GM12878 (cell line): ENCODE results near the gene GFAP. TPM values are rescaled to one million over a fixed set of nuclear protein-coding genes. Genes with fewer than 3 reads are reported as not detected.

Experiments used
- ATAC-seq: fragments of 200-7000 bp; cut with Tn5 transposase; 3 replicates; pipeline ENCODE4 v1.9.1; 2020; ENCODE audit warnings: mild to moderate bottlenecking, moderate library complexity
- BruUV-seq: library from RNA; stranded (reverse); fragments of 400-500 nt; replicated peaks from 2 replicates; lab custom pipeline; 2021; lab: Mats Ljungman, UMichigan
- CTCF ChIA-PET: fragments of 300-600 bp; sonication (Branson Sonifier 250); formaldehyde crosslinking; extraction: SDS; loops from one replicate; lab custom pipeline; 2021; ENCODE audit warnings: inconsistent platforms; lab: Yijun Ruan, JAX
- POLR2A ChIA-PET: fragments of 350-600 bp; formaldehyde crosslinking; extraction: SDS; loops from one replicate; lab custom pipeline; 2021; ENCODE audit warnings: inconsistent platforms; lab: Charles Lee
- RAD21 ChIA-PET: fragments of 300-600 bp; sonication (Branson Sonifier 250); formaldehyde crosslinking; loops from one replicate; lab custom pipeline; 2023; ENCODE audit warnings: antibody characterized with exemption; ENCODE audit not compliant: unreplicated experiment; lab: Charles Lee
- SMC1A ChIA-PET: fragments of 300-600 bp; sonication (Branson Sonifier 250); formaldehyde crosslinking; loops from one replicate; lab custom pipeline; 2023; ENCODE audit not compliant: unreplicated experiment, uncharacterized antibody; lab: Charles Lee
- DNase-seq: peaks from one replicate; pipeline ENCODE4 v3.0.0-alpha.2; 2011; ENCODE audit warnings: low read depth, low spot score
- FAIRE-seq: peaks from 3 replicates; lab custom pipeline; 2011; peaks lifted over from hg19 to GRCh38; lab: Jason Lieb, UNC
- H2AFZ ChIP-seq: 2 replicates; pipeline ENCODE4 v1.6.0; 2011; ENCODE audit warnings: low read depth, low read length, control low read depth; ENCODE audit not compliant: control insufficient read depth
- H3K27ac ChIP-seq: 2 replicates; pipeline ENCODE4 v1.5.1; 2011; ENCODE audit warnings: control low read depth; ENCODE audit not compliant: control insufficient read depth, insufficient read depth
- H3K27me3 ChIP-seq, 2 experiments: replicated peaks in 1 of 2; 2 replicates each; pipeline versions ENCODE4 v1.6.0 to v1.6.1; 2011; ENCODE audit warnings: low read length in 1 of 2; ENCODE audit not compliant: control insufficient read depth in 2 of 2, insufficient read depth in 2 of 2
- H3K36me3 ChIP-seq, 2 experiments: 2 replicates each; pipeline ENCODE4 v1.5.1; 2011; ENCODE audit warnings: low read length in 1 of 2; ENCODE audit not compliant: control insufficient read depth in 2 of 2, insufficient read depth in 2 of 2
- H3K4me1 ChIP-seq: 2 replicates; pipeline ENCODE4 v1.6.1; 2011; ENCODE audit warnings: mild to moderate bottlenecking, low read length, moderate library complexity, mixed read lengths; ENCODE audit not compliant: control insufficient read depth, insufficient read depth
- H3K4me2 ChIP-seq: 2 replicates; pipeline ENCODE4 v1.6.0; 2011; ENCODE audit warnings: control low read depth; ENCODE audit not compliant: control insufficient read depth, insufficient read depth
- H3K4me3 ChIP-seq: fragments of 200-600 bp; sonication (generic); 2 replicates; pipeline ENCODE4 v1.5.1; 2016
- H3K79me2 ChIP-seq: 2 replicates; pipeline ENCODE4 v1.6.0; 2011; ENCODE audit warnings: low read length; ENCODE audit not compliant: control insufficient read depth, insufficient read depth
- H3K9ac ChIP-seq: 2 replicates; pipeline ENCODE4 v1.8.0; 2011; ENCODE audit warnings: low read length, control low read depth, mixed read lengths; ENCODE audit not compliant: control insufficient read depth, insufficient read depth
- H3K9me3 ChIP-seq: replicated peaks from 3 replicates; pipeline ENCODE4 v1.5.1; 2011; ENCODE audit warnings: mild to moderate bottlenecking, low read length; ENCODE audit not compliant: control insufficient read depth, insufficient read depth
- H4K20me1 ChIP-seq: 2 replicates; pipeline ENCODE4 v1.6.0; 2011; ENCODE audit not compliant: control insufficient read depth, insufficient read depth
- CBFB ChIP-seq: IDR thresholded peaks from 2 replicates; pipeline ENCODE4 v1.6.1; 2016; ENCODE audit warnings: antibody characterized with exemption, low read depth
- CHD4 ChIP-seq: fragments of 200-600 bp; sonication (generic); IDR thresholded peaks from 2 replicates; pipeline ENCODE4 v1.6.1; 2016; ENCODE audit warnings: mild to moderate bottlenecking
- PML ChIP-seq: IDR thresholded peaks from 2 replicates; pipeline ENCODE4 v1.6.1; 2012; ENCODE audit warnings: low read length, inconsistent platforms
- SKIL ChIP-seq: fragments of 450-650 bp; IDR thresholded peaks from 2 replicates; pipeline ENCODE4 v1.6.1; 2017; ENCODE audit warnings: mild to moderate bottlenecking, low read depth, inconsistent platforms; ENCODE audit not compliant: poor library complexity, severe bottlenecking
- STAT3 ChIP-seq: IDR thresholded peaks from 2 replicates; pipeline ENCODE4 v1.6.1; 2011; ENCODE audit warnings: low read depth, low read length, improper control_type of control experiment
- TAF1 ChIP-seq: IDR thresholded peaks from 2 replicates; pipeline ENCODE4 v1.6.1; 2011; ENCODE audit warnings: mild to moderate bottlenecking, low read depth, low read length, borderline replicate concordance
- WRNIP1 ChIP-seq: IDR thresholded peaks from 2 replicates; pipeline ENCODE4 v1.6.1; 2011; ENCODE audit warnings: low read depth, low read length, improper control_type of control experiment, borderline replicate concordance
- ZZZ3 ChIP-seq: IDR thresholded peaks from 2 replicates; pipeline ENCODE4 v1.6.1; 2011; ENCODE audit warnings: low read depth; ENCODE audit not compliant: control insufficient read depth, insufficient read length
- WGBS: methylation state at CpG from one replicate; pipeline ENCODE4 v1.1.6; 2016; ENCODE audit warnings: low lambda C conversion rate; ENCODE audit not compliant: insufficient replicate concordance, insufficient coverage; ENCODE audit errors: missing lambda C conversion rate; 5-methylcytosine and 5-hydroxymethylcytosine counted together
- in situ Hi-C: fragments of 300-500 bp; cut with MboI; formaldehyde crosslinking; loops from 9 replicates; pipeline ENCODE4 v1.14.3; 2018; ENCODE audit warnings: mixed read lengths
- intact Hi-C: fragments of 100-400 bp; cut with micrococcal nuclease; formaldehyde crosslinking; loops from one replicate; pipeline ENCODE4 v1.14.2; 2022; ENCODE audit not compliant: unreplicated experiment
- polyA plus RNA-seq, 11 experiments: library from polyadenylated mRNA; depleted of rRNA in 4 of 11; unstranded in 6 of 11; stranded (reverse) in 5 of 11; fragments of >200 nt; fragmentation: Nextera tagmentation in 4 of 11; fragmentation: Illumina TruSeq in 1 of 11; extraction: Ambion mirVana in 4 of 11; extraction: Trizol in 1 of 11; gene quantifications; 1 replicate in 1 of 11; 2 replicates in 10 of 11; pipeline versions ENCODE4 v1.2.1 to v1.2.3, GENCODE V29; 2011 to 2016; ENCODE audit warnings: inconsistent platforms in 2 of 11, missing spikeins in 2 of 11, low read depth in 1 of 11
- total RNA-seq, 4 experiments: library from RNA; depleted of rRNA in 3 of 4; stranded (reverse); fragments of >200 nt in 3 of 4; fragmentation: Illumina TruSeq in 1 of 4; extraction: Trizol in 1 of 4; gene quantifications; 2 replicates each; pipeline versions ENCODE4 v1.2.1 to v1.2.3, GENCODE V29; 2013 to 2021

GFAP gene
- total and polyA plus RNA-seq, 10 of the 15 experiments (the other 5 are each of a cell fraction or from before 2014, with no cell fraction given), result 0.04 to 0.25 TPM; not detected in 8

GRCh38 chr17:44906763-44907728 lies 8.3 kb downstream of the GFAP start:
- H3K9me3 ChIP-seq, result no peaks in the 10 kb centered on the region
- no peak overlapping the region for H3K4me3 ChIP-seq
- H3K36me3 ChIP-seq, result no peaks in the 10 kb centered on the region
- no peaks in the 10 kb centered on the region for H3K79me2 ChIP-seq
- no peaks in the 10 kb centered on the region; a peak in 1 of 4 replicates for H3K27me3 ChIP-seq
- 35% methylated on average over 18 of the region's 18 CpGs for WGBS
- no peak overlapping the region for H3K4me2 ChIP-seq
- no peak for ATAC-seq
- intact Hi-C loops (no loop called here), in situ Hi-C loops (no loop called here)
- no peak for DNase-seq
- no peak overlapping the region for H2AFZ ChIP-seq
- FAIRE-seq, result peak; percentile 78
- BruUV-seq, result no TSS peak
- H4K20me1 ChIP-seq, result no peaks in the 10 kb centered on the region
- no peak overlapping the region for H3K9ac ChIP-seq
- TF ChIP-seq ZZZ3 (no peak), CBFB (no peak), SKIL (no peak), CHD4 (no peak), WRNIP1 (no peak), PML (no peak), TAF1 (no peak), STAT3 (no peak)
- H3K27ac ChIP-seq, result no peak overlapping the region
- ChIA-PET RAD21 (interaction anchor here (0.7 kb wide), 1 partner anchor 115 kb away, joined by 3 read pairs; no protein-coding TSS in a partner anchor), CTCF (interaction anchor here (1.5 kb wide), 1 partner anchor 13 kb away, joined by 12 read pairs; no protein-coding TSS in a partner anchor), SMC1A (no interaction called here), POLR2A (no interaction called here)
- peaks cover 9% of the 10 kb centered on the region for H3K4me1 ChIP-seq
